Placental epithelial cell (primary cell): Measurements from ENCODE around the gene ABCB10. TPM values are rescaled to one million over a fixed set of nuclear protein-coding genes. Genes with fewer than 3 reads are reported as not detected.

Experiments used
- small RNA-seq: library from RNA; depleted of rRNA; stranded (forward); fragments of <200 nt; gene quantifications from one replicate; pipeline ENCODE3, GENCODE V24; 2012
- total RNA-seq: library from RNA; depleted of rRNA; stranded (reverse); fragments of >200 nt; gene quantifications from 2 replicates; pipeline ENCODE4 v1.2.3, GENCODE V29; 2012

Gene ABCB10
- 13.3 and 20.1 TPM in 2 replicates for total RNA-seq

DNA sequence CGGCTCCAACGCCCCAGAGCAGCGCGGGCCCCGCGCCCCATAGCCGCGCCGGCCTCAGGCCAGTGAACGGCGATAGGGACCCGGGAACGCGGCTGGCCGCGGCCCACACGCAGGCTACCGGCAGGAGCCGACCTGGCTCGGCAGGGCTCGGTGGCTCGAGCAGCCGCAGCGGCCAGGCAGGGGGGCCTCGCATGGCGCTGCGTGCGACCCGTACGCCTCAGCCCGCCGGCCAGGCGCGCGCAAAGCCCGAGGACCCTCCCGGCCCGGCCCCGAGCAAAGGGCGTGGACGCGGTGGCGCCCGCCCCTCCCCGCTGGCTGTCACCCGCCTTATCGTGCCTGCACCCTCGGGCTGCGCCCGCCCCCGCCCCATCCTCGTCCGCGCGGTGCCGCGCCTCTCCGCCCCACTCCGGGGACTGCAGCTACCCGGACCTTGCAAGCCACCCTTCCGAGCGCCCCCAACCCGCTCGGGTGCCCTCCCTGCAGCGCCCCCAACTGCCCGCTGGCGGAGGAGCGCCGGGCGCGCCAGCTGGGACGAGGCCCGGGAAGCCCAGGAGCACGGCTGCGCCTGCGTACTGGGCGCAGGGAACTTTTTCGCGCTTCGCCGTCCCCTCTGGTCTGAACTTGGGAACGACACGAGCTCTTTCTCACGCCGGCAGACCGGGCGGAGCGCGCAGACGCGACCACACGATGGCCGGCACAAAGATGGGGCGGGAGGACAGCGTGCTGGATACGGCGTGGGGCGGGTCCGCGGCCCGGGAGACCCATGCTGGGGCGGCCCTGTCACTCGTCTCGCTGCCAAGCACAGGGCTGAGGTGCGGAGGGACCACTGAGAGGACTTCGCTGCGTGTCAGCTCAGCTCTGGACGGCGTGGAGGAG, at the start of gene ABCB10:
Gene ABCB10, minus strand, starts transcription at position 248 of the 876 bp plus-strand sequence. Its CDS starts 55 bp downstream, at position 193.

DNA sequence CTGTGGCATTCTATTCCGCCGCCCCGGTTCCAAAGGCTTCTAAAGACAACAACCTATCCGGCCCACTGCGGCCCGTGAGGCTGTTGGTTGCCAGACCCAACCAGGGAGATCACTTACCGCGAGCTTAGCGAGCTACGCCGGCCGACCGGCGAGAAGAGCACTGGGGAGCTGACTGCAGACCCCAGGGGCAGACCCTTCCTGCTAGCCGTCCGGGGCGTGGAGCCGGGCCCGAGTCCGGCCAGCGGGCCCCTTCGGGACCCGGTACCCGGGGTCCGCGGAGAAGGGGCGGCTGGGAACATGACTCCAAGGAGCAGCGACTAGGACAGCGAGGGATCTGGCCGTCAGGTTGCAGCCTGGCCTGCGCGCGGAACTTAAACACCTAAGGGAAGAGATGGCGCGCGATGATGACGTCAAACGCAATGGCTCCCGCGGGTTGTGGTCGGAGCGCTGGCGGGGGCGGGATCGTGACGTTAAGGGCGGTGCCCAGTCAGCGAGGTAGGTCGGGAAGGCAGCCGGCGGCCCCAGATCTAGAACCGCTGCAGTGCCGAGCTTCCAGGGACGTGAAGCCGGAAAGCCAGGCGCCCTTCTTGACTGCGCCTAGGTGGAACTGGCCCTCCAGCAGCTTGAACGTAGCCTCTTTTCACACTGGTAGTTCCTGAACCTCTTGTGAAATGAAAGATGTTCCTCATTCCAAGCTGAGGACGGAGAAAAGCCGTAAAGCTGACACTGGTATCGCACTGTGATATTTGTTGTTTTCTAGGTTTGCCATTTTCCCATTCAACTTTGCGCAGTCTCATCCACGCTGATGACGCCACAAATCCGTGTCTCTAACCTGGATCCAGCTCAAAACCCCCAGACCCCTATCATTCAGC, 50.3 kb downstream of the ABCB10 start, which contains the start of gene NUP133:
Gene NUP133, minus strand, starts transcription at position 391 of the 872 bp plus-strand sequence. Its CDS starts 92 bp downstream, at position 299.

Small RNA genes within 50 kb of the gene (small RNA-seq; reads per million reads assigned to genes)
- gene HMGN2P19 (not detected), gene RNA5SP78 (not detected), gene RNU4-21P (not detected)

Other genes starting within 250 kb of the ABCB10 start
- 6.3 and 10.0 TPM in 2 replicates for gene CCSAP, start 215.7 kb downstream of the ABCB10 start, total RNA-seq
- not detected in 2 replicates for gene ACTA1, start 124.6 kb downstream of the ABCB10 start, total RNA-seq
- 31.4 and 50.1 TPM in 2 replicates for gene NUP133, start 50.4 kb downstream of the ABCB10 start, total RNA-seq
- gene TAF5L, start 67.4 kb upstream of the ABCB10 start, total RNA-seq = 18.5 and 34.8 TPM in 2 replicates
- 3.9 and 8.5 TPM in 2 replicates for gene URB2, start 67.5 kb upstream of the ABCB10 start, total RNA-seq